Bone marrow (tissue), 2 donors: ENCODE measurements around the gene ID2.

ENCODE experiments used
- DNase-seq, 2 donors: peaks; one replicate each; lab custom pipeline; 2025; lab: John Stamatoyannopoulos, UW

ID2 gene

GRCh38 chr2:8648441-8649213 lies 33.2 kb upstream of the ID2 start:
- no peak for DNase-seq

GRCh38 chr2:8649718-8650117 lies 32.1 kb upstream of the ID2 start:
- DNase-seq = no peak

- no peak for DNase-seq
Observed at GRCh38 chr2:8650256-8650655, 31.6 kb upstream of the ID2 start.

GRCh38 chr2:8652774-8653426 lies 29.0 kb upstream of the ID2 start:
- no peak for DNase-seq

- DNase-seq = no peak
Observed at GRCh38 chr2:8653485-8653884, 28.4 kb upstream of the ID2 start.

GRCh38 chr2:8654041-8654440 lies 27.8 kb upstream of the ID2 start:
- DNase-seq = no peak

GRCh38 chr2:8654483-8654882 lies 27.4 kb upstream of the ID2 start:
- no peak for DNase-seq

- no peak for DNase-seq
Observed at GRCh38 chr2:8656160-8656641, 25.7 kb upstream of the ID2 start.

GRCh38 chr2:8656811-8657210 lies 25.0 kb upstream of the ID2 start:
- DNase-seq = no peak

GRCh38 chr2:8657423-8658062 lies 24.3 kb upstream of the ID2 start:
- no peak for DNase-seq

GRCh38 chr2:8658064-8658862 lies 23.6 kb upstream of the ID2 start:
- DNase-seq = no peak

- no peak for DNase-seq
Observed at GRCh38 chr2:8659092-8659734, 22.6 kb upstream of the ID2 start.

- no peak for DNase-seq
Observed at GRCh38 chr2:8659735-8660492, 21.9 kb upstream of the ID2 start.

GRCh38 chr2:8661235-8661634 lies 20.6 kb upstream of the ID2 start:
- DNase-seq = no peak

GRCh38 chr2:8661736-8662135 lies 20.1 kb upstream of the ID2 start:
- DNase-seq = no peak

GRCh38 chr2:8662239-8662879 lies 19.5 kb upstream of the ID2 start:
- DNase-seq = no peak

- DNase-seq = no peak
Observed at GRCh38 chr2:8663997-8664396, 17.9 kb upstream of the ID2 start.

GRCh38 chr2:8666581-8666980 lies 15.3 kb upstream of the ID2 start:
- DNase-seq = no peak

GRCh38 chr2:8667896-8668512 lies 13.9 kb upstream of the ID2 start:
- DNase-seq = no peak
